ENCODE results near the gene ADAMTS2. TPM values are rescaled to one million over a fixed set of nuclear protein-coding genes. Genes with fewer than 3 reads are reported as not detected.

Gene ADAMTS2
- total RNA-seq, 1 donor from 2014 or later = 18.8 TPM

- no peaks in the 10 kb centered on the region for H3K79me2 ChIP-seq (ENCODE audit: insufficient read depth, low read length)
- no peak overlapping the region for H3K9ac ChIP-seq (ENCODE audit: low read length)
- FAIRE-seq (no peak), DNase-seq (ENCODE audit: low read depth) (no peak)
- Mint-ChIP-seq H3K27ac (ENCODE audit: unreplicated experiment) (no peak overlapping the region), H3K9me3 (ENCODE audit: unreplicated experiment) (peaks cover 12% of the 10 kb centered on the region), H3K36me3 (ENCODE audit: low read depth, unreplicated experiment) (peaks cover 4% of the 10 kb centered on the region), H3K4me3 (ENCODE audit: unreplicated experiment) (no peak overlapping the region), H3K27me3 (ENCODE audit: low read depth, unreplicated experiment) (peaks cover 11% of the 10 kb centered on the region), H3K4me1 (ENCODE audit: low read depth, unreplicated experiment) (no peaks in the 10 kb centered on the region)
- H3K27me3 ChIP-seq (ENCODE audit: insufficient read depth, low read length) = no peaks in the 10 kb centered on the region
- H3K4me2 ChIP-seq (ENCODE audit: low read length) = no peak overlapping the region
- no peaks in the 10 kb centered on the region for H4K20me1 ChIP-seq (ENCODE audit: insufficient read depth, low read length)
- H3K4me3 ChIP-seq (ENCODE audit: insufficient read depth, low read depth, low read length) = no peak overlapping the region
- H3K4me1 ChIP-seq (ENCODE audit: insufficient read depth, low read length) = no peaks in the 10 kb centered on the region
- H3K9me3 ChIP-seq (ENCODE audit: insufficient read depth, low read depth, low read length) = peaks cover 5% of the 10 kb centered on the region
- no peaks in the 10 kb centered on the region for H3K36me3 ChIP-seq (ENCODE audit: insufficient read depth, low read length)
- H3K27ac ChIP-seq (ENCODE audit: low read depth, low read length) = no peak overlapping the region
- no peak for TF ChIP-seq EZH2 (IDR thresholded peaks at IDR 0.05; ENCODE audit: insufficient read depth, low read length)
- no peak for TF ChIP-seq CTCF (IDR thresholded peaks at IDR 0.05; ENCODE audit: insufficient read depth, low read depth, low read length)
- no peak overlapping the region for H2AFZ ChIP-seq (ENCODE audit: low read depth, low read length)
Measured at GRCh38 chr5:179180921-179181645, 164.2 kb downstream of the ADAMTS2 start.

- Mint-ChIP-seq H3K4me3 (ENCODE audit: unreplicated experiment) (no peak overlapping the region), H3K4me1 (ENCODE audit: low read depth, unreplicated experiment) (no peaks in the 10 kb centered on the region), H3K36me3 (ENCODE audit: low read depth, unreplicated experiment) (peaks cover 4% of the 10 kb centered on the region), H3K9me3 (ENCODE audit: unreplicated experiment) (peaks cover 13% of the 10 kb centered on the region), H3K27me3 (ENCODE audit: low read depth, unreplicated experiment) (peaks cover 11% of the 10 kb centered on the region), H3K27ac (ENCODE audit: unreplicated experiment) (no peak overlapping the region)
- Histone ChIP-seq H4K20me1 (ENCODE audit: insufficient read depth, low read length) (no peaks in the 10 kb centered on the region), H3K27ac (ENCODE audit: low read depth, low read length) (no peak overlapping the region), H3K4me1 (ENCODE audit: insufficient read depth, low read length) (no peaks in the 10 kb centered on the region), H3K79me2 (ENCODE audit: insufficient read depth, low read length) (no peaks in the 10 kb centered on the region), H2AFZ (ENCODE audit: low read depth, low read length) (no peak overlapping the region), H3K9me3 (ENCODE audit: insufficient read depth, low read depth, low read length) (peaks cover 5% of the 10 kb centered on the region), H3K4me3 (ENCODE audit: insufficient read depth, low read depth, low read length) (no peak overlapping the region), H3K27me3 (ENCODE audit: insufficient read depth, low read length) (no peaks in the 10 kb centered on the region), H3K4me2 (ENCODE audit: low read length) (no peak overlapping the region), H3K9ac (ENCODE audit: low read length) (no peak overlapping the region), H3K36me3 (ENCODE audit: insufficient read depth, low read length) (no peaks in the 10 kb centered on the region)
- DNase-seq (ENCODE audit: low read depth) (no peak), FAIRE-seq (no peak)
- TF ChIP-seq EZH2 (IDR thresholded peaks at IDR 0.05; ENCODE audit: insufficient read depth, low read length) (no peak), CTCF (IDR thresholded peaks at IDR 0.05; ENCODE audit: insufficient read depth, low read depth, low read length) (no peak)
Measured at GRCh38 chr5:179180061-179180610, 165.1 kb downstream of the ADAMTS2 start.

Measured in astrocyte (in vitro differentiated cells and primary cell).